Mucosa of stomach (tissue), 1 donor: ENCODE data around the gene RAB30.

Experiments used
- H3K27me3 ChIP-seq: one replicate; pipeline ENCODE4 v1.7.0; 2013; ENCODE audit warnings: mild to moderate bottlenecking, low read length; ENCODE audit not compliant: control insufficient read depth, insufficient read depth
- H3K36me3 ChIP-seq: one replicate; pipeline ENCODE4 v1.7.0; 2013; ENCODE audit warnings: low read length; ENCODE audit not compliant: control insufficient read depth, insufficient read depth
- H3K4me1 ChIP-seq: one replicate; pipeline ENCODE4 v1.7.0; 2013; ENCODE audit warnings: mild to moderate bottlenecking, low read length; ENCODE audit not compliant: control insufficient read depth, insufficient read depth
- H3K4me3 ChIP-seq: one replicate; pipeline ENCODE4 v1.7.0; 2013; ENCODE audit warnings: low read length
- H3K9ac ChIP-seq: one replicate; pipeline ENCODE4 v1.7.0; 2013; ENCODE audit warnings: mild to moderate bottlenecking, low read length, moderate library complexity
- H3K9me3 ChIP-seq: one replicate; pipeline ENCODE4 v1.7.0; 2013; ENCODE audit warnings: mild to moderate bottlenecking, low read length, moderate library complexity; ENCODE audit not compliant: control insufficient read depth
- donor health status: Pancreatic carcinoma.

Gene RAB30

DNA sequence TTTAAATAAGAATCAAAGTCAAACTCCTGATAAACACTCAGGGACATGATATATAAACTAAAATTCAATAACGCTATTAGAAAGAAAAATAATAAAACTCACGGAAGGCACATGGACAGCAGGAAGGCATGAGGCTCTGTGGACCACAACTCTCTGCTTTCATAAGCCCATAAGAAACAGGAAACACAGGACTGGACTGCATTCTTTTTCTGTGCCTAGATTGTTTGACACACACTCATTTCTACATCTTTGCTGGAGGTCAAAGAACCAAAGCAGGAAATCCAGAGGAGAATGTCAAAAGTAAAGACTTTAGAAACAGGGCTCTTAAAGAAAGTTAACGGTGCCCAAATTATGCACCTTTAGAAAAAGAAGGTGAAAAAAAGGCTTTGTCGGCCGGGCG lies 71.3 kb downstream of the RAB30 start:
- Histone ChIP-seq H3K9me3 (no peaks in the 10 kb centered on the region), H3K4me3 (no peak overlapping the region), H3K36me3 (no peaks in the 10 kb centered on the region), H3K4me1 (peaks cover 18% of the 10 kb centered on the region), H3K27me3 (no peaks in the 10 kb centered on the region), H3K9ac (no peak overlapping the region)

DNA sequence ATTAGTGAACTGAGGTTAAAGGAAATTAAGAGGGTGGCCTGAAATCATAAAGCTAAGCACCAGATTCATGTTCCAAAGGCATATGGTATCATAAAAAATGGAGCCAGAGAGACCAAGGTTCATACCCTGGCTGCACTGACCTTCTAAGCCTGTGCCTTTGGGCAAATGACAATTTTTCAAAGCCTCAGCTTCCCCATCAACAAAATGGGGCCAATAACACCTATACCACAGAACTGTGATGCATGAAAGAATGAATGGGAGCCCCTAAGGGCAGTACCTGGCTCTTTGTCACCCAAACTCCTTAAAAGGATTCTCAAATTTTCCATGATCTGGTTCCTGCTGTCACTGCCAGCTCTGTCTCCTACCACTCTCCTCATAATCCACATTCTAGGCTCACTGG lies 72.5 kb downstream of the RAB30 start:
- Histone ChIP-seq H3K27me3 (no peaks in the 10 kb centered on the region), H3K9ac (no peak overlapping the region), H3K9me3 (no peaks in the 10 kb centered on the region), H3K4me3 (no peak overlapping the region), H3K4me1 (peaks cover 20% of the 10 kb centered on the region), H3K36me3 (no peaks in the 10 kb centered on the region)

DNA sequence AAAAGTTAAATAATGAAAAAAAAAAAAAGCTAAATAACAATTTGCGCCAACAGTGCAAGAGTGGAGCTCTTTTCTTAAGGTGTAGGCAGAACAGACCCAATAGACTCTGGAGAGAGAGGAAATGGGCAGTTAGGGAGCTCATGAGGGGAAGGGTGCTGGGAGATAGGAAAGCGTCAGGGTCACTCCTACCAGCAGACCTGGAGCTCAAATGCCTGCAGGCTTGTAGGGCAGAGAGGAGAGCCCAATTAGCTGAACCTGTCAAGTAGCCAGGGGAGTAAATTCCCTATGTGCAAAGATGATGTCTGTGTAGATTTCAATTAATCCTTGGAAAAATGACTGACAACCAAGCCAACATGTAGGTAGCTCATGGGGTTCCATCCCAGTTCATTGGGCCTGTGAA lies 73.0 kb downstream of the RAB30 start:
- Histone ChIP-seq H3K36me3 (no peaks in the 10 kb centered on the region), H3K9ac (no peak overlapping the region), H3K4me3 (no peak overlapping the region), H3K27me3 (no peaks in the 10 kb centered on the region), H3K9me3 (no peaks in the 10 kb centered on the region), H3K4me1 (peaks cover 20% of the 10 kb centered on the region)

DNA sequence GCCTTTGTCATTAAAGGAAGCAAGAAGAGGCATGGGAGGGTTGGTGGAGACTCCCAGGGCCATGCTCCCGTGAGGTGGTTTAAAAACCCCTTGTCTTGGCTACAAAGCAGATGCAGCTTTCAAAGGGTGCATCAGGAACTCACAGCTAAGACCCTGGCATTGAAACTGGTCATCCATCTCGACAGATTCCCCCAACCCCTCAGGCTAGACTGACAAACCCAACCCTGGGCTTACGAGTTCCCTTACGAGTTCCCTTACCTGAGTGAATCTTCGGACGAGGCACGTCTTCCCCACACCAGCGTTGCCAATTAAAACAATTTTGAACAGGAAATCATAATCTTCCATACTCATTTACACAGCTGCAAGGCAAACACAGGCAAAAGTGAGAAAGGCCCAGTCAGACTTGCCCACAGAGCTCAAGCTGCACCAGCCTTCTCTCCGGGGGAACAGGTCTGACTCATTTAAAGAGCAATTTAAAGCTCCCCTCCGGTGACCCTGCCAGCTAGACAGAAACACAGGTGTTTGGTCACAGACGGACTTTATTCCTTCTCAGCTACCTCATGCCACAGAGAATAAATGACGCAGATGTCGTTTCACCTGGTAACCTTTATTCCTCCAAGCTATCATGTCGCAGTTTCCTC lies 74.6 kb downstream of the RAB30 start:
- no peak overlapping the region for H3K4me3 ChIP-seq
- H3K36me3 ChIP-seq: no peaks in the 10 kb centered on the region
- H3K4me1 ChIP-seq: peaks cover 20% of the 10 kb centered on the region
- no peaks in the 10 kb centered on the region for H3K9me3 ChIP-seq
- no peak overlapping the region for H3K9ac ChIP-seq
- no peaks in the 10 kb centered on the region for H3K27me3 ChIP-seq

DNA sequence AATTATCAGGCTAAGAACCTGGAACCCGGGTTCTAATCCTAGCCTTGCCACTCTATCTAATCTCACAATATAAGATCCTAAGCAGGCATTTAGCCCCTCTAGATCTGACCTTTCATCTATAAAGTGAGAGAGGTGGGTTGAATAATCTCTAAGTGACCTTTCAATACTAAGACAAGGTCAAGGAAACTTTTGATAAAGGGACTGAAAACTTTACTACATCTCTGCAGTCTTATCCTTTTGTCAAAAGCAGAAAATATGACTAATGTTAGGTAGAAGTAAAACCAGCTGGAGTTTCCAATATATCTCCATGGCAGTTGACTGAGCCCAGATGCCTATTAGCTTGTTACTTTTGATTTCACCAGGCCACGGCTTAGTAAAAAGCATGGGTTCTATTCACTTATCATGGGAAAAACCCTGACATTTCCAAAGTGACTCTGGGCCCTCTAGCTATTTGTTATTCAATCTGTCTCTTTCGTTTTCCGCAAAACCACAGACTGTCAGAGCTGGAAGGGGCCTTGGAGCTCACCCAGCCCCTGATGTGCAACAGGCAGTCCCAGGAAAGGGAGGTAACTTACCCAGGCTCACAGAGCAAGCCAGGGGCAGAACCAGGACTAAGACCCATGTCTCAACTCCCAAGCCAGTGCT lies 75.8 kb downstream of the RAB30 start:
- no peak overlapping the region for H3K4me3 ChIP-seq
- H3K9me3 ChIP-seq: no peaks in the 10 kb centered on the region
- H3K36me3 ChIP-seq: no peaks in the 10 kb centered on the region
- peaks cover 20% of the 10 kb centered on the region for H3K4me1 ChIP-seq
- no peak overlapping the region for H3K9ac ChIP-seq
- H3K27me3 ChIP-seq: no peaks in the 10 kb centered on the region

DNA sequence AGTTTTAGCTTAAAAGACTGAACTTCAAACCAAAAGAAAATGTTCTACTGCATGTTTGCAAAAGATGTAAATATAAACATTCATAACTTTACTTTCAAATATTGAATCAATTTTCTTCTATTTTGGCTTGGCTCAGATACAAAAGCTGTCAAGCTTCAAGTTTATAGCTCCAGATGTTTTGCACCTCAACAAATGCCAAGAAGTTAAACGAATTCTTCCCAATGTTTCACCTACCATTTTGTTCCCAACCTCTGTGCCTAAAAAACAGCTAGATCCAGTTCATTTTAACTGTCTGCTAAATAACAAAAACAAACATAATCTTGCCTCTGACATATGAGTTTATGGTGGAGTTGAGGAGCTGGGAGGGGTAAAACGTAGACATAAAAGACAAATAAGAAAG lies 76.5 kb downstream of the RAB30 start:
- H3K9ac ChIP-seq: no peak overlapping the region
- no peaks in the 10 kb centered on the region for H3K9me3 ChIP-seq
- H3K27me3 ChIP-seq: no peaks in the 10 kb centered on the region
- H3K4me3 ChIP-seq: no peak overlapping the region
- no peaks in the 10 kb centered on the region for H3K36me3 ChIP-seq
- peaks cover 20% of the 10 kb centered on the region for H3K4me1 ChIP-seq

DNA sequence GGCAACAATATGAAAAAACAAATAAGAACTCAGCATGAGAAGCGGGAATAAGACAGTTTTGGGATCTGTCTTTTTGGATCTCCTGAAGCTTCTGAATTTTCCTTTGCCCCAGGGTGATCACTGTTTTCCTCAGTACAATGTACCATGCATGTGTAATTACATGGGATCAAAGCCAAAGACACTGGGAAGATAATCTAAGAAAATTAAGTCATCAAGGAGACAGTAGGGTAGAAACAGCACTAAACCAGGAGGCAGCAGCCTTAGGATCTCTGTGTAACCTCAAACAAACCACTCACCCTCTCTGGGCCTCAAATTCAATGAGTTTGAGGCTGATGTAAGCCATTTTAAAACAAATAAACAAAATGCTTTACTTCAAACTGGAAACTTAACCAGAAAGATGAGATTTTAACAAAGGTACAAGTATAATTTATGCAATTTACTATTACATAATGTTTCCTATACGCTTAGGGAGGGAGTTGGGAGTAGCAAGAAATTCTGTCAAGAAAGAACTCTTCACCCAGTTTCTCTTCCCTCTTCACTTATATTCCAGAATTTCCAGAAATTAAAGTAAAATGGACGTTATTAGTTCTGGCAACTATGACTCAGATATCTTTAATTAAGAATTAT lies 77.0 kb downstream of the RAB30 start:
- Histone ChIP-seq H3K9me3 (no peaks in the 10 kb centered on the region), H3K4me1 (peaks cover 20% of the 10 kb centered on the region), H3K4me3 (no peak overlapping the region), H3K36me3 (no peaks in the 10 kb centered on the region), H3K27me3 (no peaks in the 10 kb centered on the region), H3K9ac (no peak overlapping the region)

DNA sequence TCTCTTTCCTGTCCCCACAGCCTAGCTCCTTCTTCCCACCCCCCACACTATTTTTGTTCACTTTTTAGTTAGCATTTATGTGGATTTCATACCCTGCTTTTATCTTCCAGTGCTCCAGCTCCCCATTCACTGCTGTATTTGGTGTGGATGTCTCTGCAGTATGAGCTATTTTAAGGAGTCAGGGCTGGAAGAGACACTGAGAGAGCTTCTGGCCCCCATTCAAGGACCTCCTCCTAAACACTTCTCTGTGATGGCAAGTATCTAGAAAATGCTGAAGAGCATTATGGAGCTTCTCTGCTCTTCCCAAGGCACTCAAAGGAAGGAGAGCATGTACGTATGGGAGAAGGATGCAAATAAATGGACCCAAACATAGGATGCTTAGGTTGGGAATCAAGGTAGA lies 79.5 kb downstream of the RAB30 start:
- Histone ChIP-seq H3K9ac (no peak overlapping the region), H3K4me1 (peaks cover 11% of the 10 kb centered on the region), H3K27me3 (no peaks in the 10 kb centered on the region), H3K9me3 (no peaks in the 10 kb centered on the region), H3K36me3 (no peaks in the 10 kb centered on the region), H3K4me3 (no peak overlapping the region)

DNA sequence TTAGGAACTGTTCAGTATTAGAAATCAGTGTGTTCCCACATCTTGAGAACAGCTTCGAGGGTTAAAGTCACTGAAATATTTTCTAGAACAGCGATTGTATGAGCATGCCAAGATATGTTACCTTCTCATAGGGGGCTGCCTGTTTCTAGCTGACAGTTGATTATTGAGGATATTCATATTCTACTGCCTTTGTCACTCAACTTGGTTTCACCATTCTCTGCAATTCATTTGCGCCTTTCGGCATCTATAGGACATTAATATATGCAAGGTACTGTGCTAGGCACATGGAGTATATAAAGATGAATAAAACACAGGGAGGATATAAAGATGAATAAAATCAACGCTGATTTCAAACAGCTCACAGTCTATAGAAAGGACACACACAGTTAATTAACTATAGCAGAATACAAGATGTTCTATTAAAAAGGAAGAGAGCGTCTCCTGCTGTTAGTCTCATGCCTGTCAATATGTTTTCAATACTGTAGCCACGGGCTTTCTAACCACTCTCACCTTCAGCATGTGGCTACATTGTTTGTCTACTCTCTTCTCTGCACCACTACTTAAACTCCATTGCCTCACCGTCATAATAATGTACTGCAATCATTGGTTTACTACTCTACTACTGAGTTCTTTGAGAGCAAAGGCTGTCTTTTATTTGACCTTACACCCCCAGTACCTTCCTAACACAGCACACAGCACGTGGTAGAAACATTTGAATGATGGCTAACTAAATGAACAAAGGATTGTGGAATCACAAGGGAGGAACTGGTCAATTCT lies 81.9 kb downstream of the RAB30 start:
- H3K9ac ChIP-seq: no peak overlapping the region
- no peaks in the 10 kb centered on the region for H3K9me3 ChIP-seq
- H3K27me3 ChIP-seq: no peaks in the 10 kb centered on the region
- H3K36me3 ChIP-seq: no peaks in the 10 kb centered on the region
- H3K4me1 ChIP-seq: no peaks in the 10 kb centered on the region
- H3K4me3 ChIP-seq: no peak overlapping the region

DNA sequence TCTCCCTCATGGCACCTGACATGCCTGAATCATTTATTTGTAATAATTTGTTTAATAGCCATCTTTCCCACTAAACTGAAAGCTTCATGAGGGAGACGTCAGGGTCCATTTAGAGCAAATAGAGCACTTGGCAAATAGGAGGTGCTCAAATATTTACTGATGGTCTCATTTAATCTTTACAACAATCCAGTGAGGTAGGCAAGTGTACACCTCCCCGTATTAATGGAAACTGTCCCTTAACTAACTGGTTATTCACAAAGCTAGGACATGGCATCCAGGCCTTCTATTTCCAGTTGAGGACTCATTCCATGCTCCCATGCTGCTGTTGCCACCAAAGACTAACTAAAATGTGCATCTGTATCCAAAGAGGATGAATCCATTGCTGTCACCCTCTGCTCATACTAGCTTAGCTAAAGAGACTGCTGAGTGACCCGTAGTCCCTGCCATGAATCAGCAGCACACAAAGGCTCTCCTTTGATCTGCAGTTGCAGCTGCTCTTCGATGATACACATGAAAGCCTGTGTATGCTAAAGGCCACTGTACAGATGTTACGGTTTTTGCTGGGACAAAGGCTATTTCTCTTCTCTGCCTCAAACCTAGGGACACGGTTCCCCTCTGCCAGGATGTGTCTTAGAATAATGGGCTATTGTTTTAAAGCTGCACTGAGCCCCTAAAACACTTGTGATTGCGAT lies 82.6 kb downstream of the RAB30 start:
- Histone ChIP-seq H3K9me3 (no peaks in the 10 kb centered on the region), H3K27me3 (no peaks in the 10 kb centered on the region), H3K4me1 (no peaks in the 10 kb centered on the region), H3K4me3 (no peak overlapping the region), H3K9ac (no peak overlapping the region), H3K36me3 (no peaks in the 10 kb centered on the region)

DNA sequence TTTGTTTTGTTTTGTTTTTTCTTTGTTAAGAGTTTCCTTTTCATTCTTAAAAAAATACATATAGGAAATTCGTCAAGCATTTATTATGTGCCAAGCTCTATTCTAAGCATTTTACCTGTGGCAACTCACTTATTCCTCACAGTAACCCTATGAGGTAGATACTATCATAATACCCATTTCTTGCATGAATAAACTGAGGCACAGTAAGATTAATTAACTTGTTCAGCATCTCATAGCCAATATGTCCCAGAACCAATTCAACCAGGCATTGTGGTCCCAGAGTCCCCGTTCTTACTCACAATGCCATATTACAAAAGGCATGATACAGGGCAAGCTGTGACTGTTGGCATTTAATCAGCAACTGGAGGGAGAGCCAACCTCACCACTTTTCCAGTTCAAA lies 83.7 kb downstream of the RAB30 start:
- H3K27me3 ChIP-seq: no peaks in the 10 kb centered on the region
- no peak overlapping the region for H3K4me3 ChIP-seq
- no peaks in the 10 kb centered on the region for H3K4me1 ChIP-seq
- H3K9ac ChIP-seq: no peak overlapping the region
- no peaks in the 10 kb centered on the region for H3K9me3 ChIP-seq
- no peaks in the 10 kb centered on the region for H3K36me3 ChIP-seq
